ENCODE data around the gene MAN1B1. TPM values are rescaled to one million over a fixed set of nuclear protein-coding genes. Genes with fewer than 3 reads are reported as not detected.
"Not testable (repeated sequence)": the region's sequence is repeated elsewhere in the genome, so short reads cannot be mapped to it uniquely, and the experiment has no call there.

Gene MAN1B1
- polyA plus RNA-seq, 3 donors: 29.3 to 38.2 (median 33.3) TPM

GRCh38 chr9:137123468-137123837, 36.7 kb downstream of the MAN1B1 start:
- no peak overlapping the region for H3K4me3 Mint-ChIP-seq
- no peaks in the 10 kb centered on the region for H3K36me3 ChIP-seq (replicated peaks in 1 of 2; ENCODE audit: control insufficient read depth in 1 of 2, insufficient read depth in 2 of 2, low read length in 2 of 2)
- intact Hi-C loops (cut with micrococcal nuclease): loop anchor here in 1 of 2 donors (5.0 kb wide), 1 partner anchor 114 kb away; no protein-coding TSS in a partner anchor
- H3K9me3 ChIP-seq (replicated peaks in 1 of 2; ENCODE audit: control insufficient read depth in 1 of 2, insufficient read depth in 1 of 2, low read length in 2 of 2): no peaks in the 10 kb centered on the region
- TF ChIP-seq CTCF (IDR thresholded peaks at IDR 0.05): no peak
- no peak overlapping the region for H3K9ac ChIP-seq (ENCODE audit: insufficient read depth, low read length, poor library complexity, severe bottlenecking)
- peaks cover 19% of the 10 kb centered on the region for H3K4me1 Mint-ChIP-seq
- H3K27ac Mint-ChIP-seq: peak overlapping the region in 1 of 7 donors; percentile 72
- H3K36me3 Mint-ChIP-seq: no peaks in the 10 kb centered on the region
- H3K79me2 ChIP-seq (ENCODE audit: insufficient read depth, low read length): no peaks in the 10 kb centered on the region
- whole genome bisulfite sequencing (ENCODE audit: insufficient coverage): no CpG with 5 or more reads among the region's 5 CpGs
- no peak overlapping the region for H3K4me2 ChIP-seq (replicated peaks; ENCODE audit: extremely low read depth, low read length, poor library complexity, severe bottlenecking)
- H3K27me3 Mint-ChIP-seq (ENCODE audit: low read depth in 3 of 3): peaks cover 3 to 7% (median 5%) of the 10 kb centered on the region in 3 donors
- no peak overlapping the region for H3K4me3 ChIP-seq (replicated peaks in 1 of 3; ENCODE audit: low read depth in 2 of 3, low read length in 3 of 3)
- H4K20me1 ChIP-seq (ENCODE audit: insufficient read depth, low read length): no peaks in the 10 kb centered on the region
- no peak overlapping the region for H2AFZ ChIP-seq (ENCODE audit: insufficient read depth, low read depth, low read length, poor library complexity, severe bottlenecking)
- H3K27ac ChIP-seq (ENCODE audit: low read depth in 1 of 2, low read length in 2 of 2): no peak overlapping the region
- H3K27me3 ChIP-seq (ENCODE audit: control insufficient read depth in 2 of 2, insufficient read depth in 2 of 2, low read length in 2 of 2): peaks cover 0 to 2% of the 10 kb centered on the region in 2 donors
- DNase-seq: no peak
- peaks cover 22% of the 10 kb centered on the region in 2 donors for H3K4me1 ChIP-seq (ENCODE audit: control insufficient read depth in 1 of 2, insufficient read depth in 2 of 2, low read length in 2 of 2)
- H3K9me3 Mint-ChIP-seq: peaks cover 0 to 2% (median 0%) of the 10 kb centered on the region in 7 donors

GRCh38 chr9:137123952-137124462, 37.2 kb downstream of the MAN1B1 start:
- not testable (repeated sequence) for H3K9me3 Mint-ChIP-seq; H4K20me1 ChIP-seq (ENCODE audit: insufficient read depth, low read length); H3K4me3 Mint-ChIP-seq; H3K79me2 ChIP-seq (ENCODE audit: insufficient read depth, low read length); H2AFZ ChIP-seq (ENCODE audit: insufficient read depth, low read depth, low read length, poor library complexity, severe bottlenecking); H3K4me3 ChIP-seq (replicated peaks in 1 of 3; ENCODE audit: low read depth in 2 of 3, low read length in 3 of 3); H3K36me3 ChIP-seq (replicated peaks in 1 of 2; ENCODE audit: control insufficient read depth in 1 of 2, insufficient read depth in 2 of 2, low read length in 2 of 2); H3K36me3 Mint-ChIP-seq; H3K27ac Mint-ChIP-seq; H3K4me2 ChIP-seq (replicated peaks; ENCODE audit: extremely low read depth, low read length, poor library complexity, severe bottlenecking); H3K27ac ChIP-seq (ENCODE audit: low read depth in 1 of 2, low read length in 2 of 2); H3K27me3 ChIP-seq (ENCODE audit: control insufficient read depth in 2 of 2, insufficient read depth in 2 of 2, low read length in 2 of 2); DNase-seq; H3K9ac ChIP-seq (ENCODE audit: insufficient read depth, low read length, poor library complexity, severe bottlenecking); H3K9me3 ChIP-seq (replicated peaks in 1 of 2; ENCODE audit: control insufficient read depth in 1 of 2, insufficient read depth in 1 of 2, low read length in 2 of 2)
- peaks cover 27% of the 10 kb centered on the region in 2 donors for H3K4me1 ChIP-seq (ENCODE audit: control insufficient read depth in 1 of 2, insufficient read depth in 2 of 2, low read length in 2 of 2)
- intact Hi-C loops (cut with micrococcal nuclease): loop anchor here in 1 of 2 donors (5.0 kb wide), 1 partner anchor 113 kb away; no protein-coding TSS in a partner anchor
- 100% methylated on average over 2 of the region's 5 CpGs for WGBS (ENCODE audit: insufficient coverage)
- peaks cover 9 to 13% (median 10%) of the 10 kb centered on the region in 3 donors for H3K27me3 Mint-ChIP-seq (ENCODE audit: low read depth in 3 of 3)
- peaks cover 24% of the 10 kb centered on the region for H3K4me1 Mint-ChIP-seq
